NCI-H774 (cell line): ENCODE results near the gene RPL19.
"Not testable (repeated sequence)": the region's sequence is repeated elsewhere in the genome, so short reads cannot be mapped to it uniquely, and the experiment has no call there.

ENCODE experiments used
- DNase-seq: peaks from one replicate; lab custom pipeline; 2025; lab: John Stamatoyannopoulos, UW

RPL19 gene

DNA sequence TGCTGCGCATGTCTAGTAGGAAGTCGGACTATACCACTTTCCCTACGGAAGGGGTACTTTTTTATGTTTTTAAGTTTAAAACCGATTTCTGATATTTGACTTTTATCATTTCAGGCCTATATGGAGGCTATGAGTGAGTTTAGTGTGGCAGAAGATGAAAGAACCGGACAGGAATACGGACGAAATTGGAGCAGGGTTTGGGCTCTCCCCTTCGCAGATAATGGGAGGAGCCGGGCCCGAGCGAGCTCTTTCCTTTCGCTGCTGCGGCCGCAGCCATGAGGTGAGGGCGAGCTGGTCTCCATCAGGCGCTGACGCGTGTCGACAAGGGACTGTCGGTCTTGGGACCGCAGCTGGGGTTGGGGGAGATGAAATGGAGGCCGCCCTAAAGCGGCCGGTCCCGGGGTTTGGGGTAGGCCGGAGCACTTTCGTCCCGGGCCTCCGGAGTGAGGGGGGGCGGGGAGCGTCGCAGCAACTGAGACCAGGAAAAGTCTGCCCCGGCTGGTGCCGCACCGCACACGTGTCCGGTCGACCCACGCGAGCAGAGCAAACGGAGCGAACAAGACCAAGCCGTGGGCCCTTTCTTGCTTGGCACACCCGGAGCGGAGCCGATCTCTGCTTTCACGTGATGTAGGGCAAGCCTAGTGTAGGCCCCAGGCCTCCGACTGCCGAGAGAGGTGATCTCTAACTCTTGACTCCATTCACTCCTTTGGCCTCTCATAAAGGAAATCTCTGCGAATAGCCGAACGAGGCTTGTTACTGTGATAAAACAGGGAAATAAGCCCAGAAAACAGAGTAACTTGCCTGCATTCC, at the start of gene RPL19:
RPL19 (plus strand) TSS at position 214 of the 810 bp plus-strand sequence; CDS start at position 276, 62 bp downstream.
- DNase-seq, result peak; percentile 43

- DNase-seq, result no peak
Observed at GRCh38 chr17:39150795-39151149, 49.3 kb upstream of the RPL19 start.

DNA sequence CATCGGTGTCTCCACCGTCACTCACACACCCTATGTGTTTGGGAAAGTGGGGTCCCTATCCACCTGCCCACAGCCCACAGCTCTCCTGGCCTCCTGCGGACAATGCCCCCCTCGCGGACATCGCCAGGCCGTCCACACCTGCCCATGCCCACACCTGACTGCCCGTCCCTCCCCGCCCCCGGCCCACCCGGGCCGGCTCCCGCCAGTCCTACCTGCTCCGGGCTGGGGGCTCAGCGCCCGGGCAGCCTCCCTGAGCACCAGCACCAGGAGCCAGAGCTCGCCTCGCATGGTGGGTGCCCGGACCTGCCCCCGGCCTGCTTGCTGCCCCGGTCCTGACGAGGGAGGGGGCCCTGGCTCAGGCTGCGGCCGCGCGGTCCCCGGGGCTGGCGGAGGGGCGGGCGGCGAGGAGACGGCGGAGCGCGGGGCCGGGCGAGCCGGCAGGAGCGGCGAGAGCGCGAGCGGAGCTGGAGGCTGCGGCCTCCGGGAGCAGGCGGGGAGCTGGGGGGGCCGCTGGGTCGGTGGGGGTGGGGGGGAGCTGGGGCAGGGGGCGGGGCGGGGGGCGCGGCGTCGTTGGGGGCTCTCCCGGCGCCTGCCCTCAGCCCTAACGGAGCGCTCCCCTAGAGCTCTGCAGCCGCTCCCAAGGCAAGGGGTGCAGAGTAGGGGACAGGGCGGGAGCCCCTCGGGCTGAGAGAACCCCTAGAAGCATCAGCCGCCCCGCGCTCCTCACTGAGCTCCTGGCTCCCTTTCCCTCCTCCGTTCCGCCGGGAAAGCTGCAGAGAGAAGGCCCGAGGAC, 48.7 kb upstream of the RPL19 start, which contains the start of gene PLXDC1:
PLXDC1 (minus strand) TSS at position 488 of the 793 bp plus-strand sequence; CDS start at position 288, 200 bp downstream.
- DNase-seq, result no peak

GRCh38 chr17:39151943-39152818, 47.9 kb upstream of the RPL19 start:
- peak; percentile 36 for DNase-seq

DNA sequence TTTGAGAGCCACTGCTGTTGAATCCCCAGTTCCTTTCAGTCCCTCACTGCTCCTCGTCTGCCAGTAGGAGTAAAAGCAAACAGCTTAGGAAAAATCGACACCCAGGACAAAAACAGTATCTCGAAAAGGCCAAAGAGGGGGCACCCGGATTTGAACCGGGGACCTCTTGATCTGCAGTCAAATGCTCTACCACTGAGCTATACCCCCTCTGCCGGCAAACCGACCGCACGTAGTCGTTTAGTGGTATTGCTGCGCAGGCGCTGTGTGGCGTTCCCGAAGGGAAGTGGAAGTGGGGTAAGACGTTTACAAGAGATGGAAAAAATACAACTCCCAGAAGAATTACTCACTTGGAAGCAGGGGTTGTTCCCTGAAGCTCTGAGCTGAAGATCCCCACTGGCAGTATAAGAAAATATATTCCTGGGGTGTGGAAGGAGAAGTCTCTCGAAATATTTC, 46.5 kb upstream of the RPL19 start:
- peak; percentile 88 for DNase-seq

- no peak for DNase-seq
Observed at GRCh38 chr17:39155654-39156053, 44.4 kb upstream of the RPL19 start.

DNA sequence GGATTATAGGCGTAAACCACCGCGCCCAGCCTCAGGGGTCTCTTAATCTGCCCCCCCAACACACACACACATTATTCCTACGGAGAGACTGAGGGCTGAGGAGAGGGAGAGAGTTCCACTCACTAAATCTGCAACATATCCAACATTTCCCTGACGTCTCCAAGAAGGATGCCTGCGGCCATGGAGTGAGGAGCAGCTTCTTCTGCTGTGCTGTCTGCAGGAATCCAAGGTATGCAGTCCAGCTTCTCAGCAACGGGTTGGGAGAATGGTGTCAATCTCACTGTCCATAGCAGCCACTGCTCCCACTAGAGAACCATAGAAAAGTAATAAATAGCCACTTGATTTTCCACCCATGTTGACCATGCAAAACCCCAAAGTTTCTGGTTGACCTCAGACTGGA, 43.6 kb upstream of the RPL19 start:
- no peak for DNase-seq

DNA sequence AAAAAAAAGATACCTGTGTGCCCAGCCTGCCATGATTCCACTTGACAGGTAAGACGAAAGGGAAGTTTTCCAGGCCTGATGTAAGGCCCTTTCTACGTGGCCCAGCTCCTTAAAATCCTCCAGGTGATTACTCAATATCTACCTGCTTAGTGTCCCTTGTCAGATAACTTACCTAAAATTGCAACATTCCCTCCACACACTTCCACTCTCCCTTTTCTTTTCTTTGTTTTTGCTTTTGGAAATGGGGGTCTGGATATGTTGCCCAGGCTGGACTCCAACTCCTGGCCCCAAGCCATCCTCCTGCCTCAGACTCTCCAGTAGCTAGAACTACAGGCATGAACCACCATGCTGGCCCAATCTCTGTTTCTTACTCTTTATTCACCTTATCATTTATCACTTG, 41.5 kb upstream of the RPL19 start:
- DNase-seq, result no peak

GRCh38 chr17:39161962-39162361, 38.1 kb upstream of the RPL19 start:
- DNase-seq, result no peak

DNA sequence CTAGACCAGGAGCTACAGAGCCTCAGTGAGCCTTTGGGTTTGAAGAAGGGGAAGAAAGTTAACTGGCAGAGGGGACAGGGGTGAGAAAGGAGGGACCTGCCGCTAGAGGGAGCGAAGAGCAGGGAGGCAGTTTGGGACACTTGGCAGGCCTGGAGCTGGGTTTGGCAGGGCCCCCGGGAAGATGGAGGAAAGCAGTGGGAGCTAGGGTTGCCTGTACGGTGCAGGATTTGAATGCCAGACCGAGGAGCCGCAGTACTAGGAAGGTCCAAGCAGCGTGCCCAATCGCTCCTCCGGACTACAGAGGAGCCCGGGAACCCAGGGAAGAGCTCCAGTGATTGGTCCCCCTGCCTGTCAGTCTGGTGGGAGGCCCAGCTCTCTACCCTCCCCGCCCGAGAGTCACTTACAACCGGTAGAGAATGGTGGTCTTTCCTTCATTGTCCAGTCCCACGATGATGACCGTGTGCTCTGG, 35.4 kb upstream of the RPL19 start:
- DNase-seq, result peak; percentile 27

DNA sequence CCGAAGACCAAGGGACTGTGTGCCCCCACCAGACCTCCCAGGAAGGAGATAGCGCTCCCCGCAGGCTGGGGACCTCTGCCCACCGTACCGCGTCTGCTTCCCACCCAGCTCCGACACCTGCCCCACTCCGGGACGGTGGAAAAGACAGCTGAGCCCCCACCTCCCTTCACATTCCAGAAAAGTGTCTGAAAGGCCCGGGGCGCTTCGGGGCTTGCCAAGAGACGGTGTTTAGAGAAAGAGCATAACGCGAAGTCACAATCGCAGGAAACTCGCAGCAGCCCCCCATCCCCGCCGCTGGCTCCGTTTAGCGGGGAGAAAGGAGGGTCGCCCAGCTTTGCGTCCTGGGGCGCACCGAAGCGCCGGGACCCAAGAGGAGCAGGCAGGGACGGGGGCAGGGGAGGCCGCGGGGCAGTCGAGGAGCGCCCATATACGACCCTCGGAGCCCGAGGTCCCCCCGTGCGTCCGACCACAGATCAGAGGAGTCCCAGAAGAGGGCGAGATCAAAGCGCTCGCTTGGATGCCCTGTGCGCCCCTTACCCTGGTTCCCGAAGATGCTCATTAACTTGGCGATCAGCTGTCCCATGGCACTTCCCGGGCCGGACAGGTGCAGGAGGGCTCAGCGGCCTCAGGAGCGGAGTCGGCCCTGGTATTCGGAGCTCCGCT, 34.8 kb upstream of the RPL19 start:
- DNase-seq, result no peak

GRCh38 chr17:39165841-39166349, 34.2 kb upstream of the RPL19 start, which contains the start of gene ARL5C:
ARL5C (minus strand) TSS chr17:39166161; CDS start chr17:39165760, 401 bp downstream.
- DNase-seq, result no peak

DNA sequence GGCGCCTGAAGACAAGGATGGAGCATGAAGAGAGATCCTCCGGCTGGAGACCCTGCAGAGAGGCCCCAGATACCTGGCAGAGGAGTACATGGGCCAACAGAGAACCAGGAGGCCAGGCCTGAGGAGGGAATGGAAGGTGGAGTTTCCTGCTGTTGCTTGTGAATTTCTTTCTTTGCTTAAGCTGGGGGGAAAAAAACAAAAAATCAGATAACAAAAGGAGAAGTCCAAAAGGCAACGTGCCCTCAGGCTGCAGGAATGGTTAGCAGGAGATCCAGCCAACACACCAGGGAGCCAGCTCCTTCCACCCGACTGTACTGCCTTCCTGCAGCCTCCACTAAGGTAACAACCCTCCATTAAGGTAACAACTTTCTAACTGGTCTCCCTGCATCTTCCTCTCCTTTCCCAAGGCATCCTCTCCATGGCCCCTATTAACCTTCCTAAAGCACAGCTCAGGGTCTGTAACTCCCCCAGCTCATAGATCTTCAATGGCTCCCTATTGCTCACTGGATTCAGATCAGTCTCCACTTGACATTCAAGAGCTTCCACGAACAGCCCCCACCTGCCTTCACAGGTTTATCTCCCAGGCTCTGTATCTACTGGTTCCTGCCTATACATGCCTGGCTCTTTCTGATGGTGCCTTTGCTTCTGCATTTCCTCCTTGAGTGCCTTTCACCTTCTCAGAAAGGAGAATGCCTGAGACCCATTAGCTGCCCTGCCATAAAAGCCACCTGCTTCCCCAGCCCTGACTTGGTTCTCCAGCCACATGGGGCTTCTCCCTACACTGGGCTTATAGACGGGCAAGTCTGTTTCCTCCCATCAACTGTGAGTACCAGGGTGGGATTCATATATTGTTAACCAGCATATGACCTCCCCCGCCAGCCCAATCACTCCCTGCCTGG, 33.4 kb upstream of the RPL19 start:
- no peak for DNase-seq

GRCh38 chr17:39167476-39167875, 32.6 kb upstream of the RPL19 start:
- DNase-seq, result no peak

GRCh38 chr17:39168503-39168902, 31.6 kb upstream of the RPL19 start:
- DNase-seq, result not testable (repeated sequence)

- DNase-seq, result no peak
Observed at GRCh38 chr17:39169101-39169500, 31.0 kb upstream of the RPL19 start.

DNA sequence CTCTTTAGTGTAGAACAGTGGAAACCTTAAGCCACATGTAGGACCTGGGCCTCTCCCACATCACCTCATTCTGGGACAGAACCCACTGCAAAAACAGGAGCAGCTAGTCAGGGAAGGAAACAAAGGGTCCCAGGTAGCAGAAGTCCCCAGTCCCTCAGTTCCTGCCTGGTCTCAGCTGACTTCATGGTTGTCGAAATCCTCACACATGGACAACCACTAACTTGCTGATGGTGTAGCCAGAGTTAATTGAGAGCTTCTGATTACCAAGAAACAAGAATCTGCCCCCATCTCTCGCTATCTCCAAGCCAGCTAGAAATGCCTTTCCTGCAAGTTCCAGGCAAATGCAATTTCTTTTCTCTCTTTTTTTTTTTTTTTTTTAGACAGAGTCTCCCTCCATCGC, 30.6 kb upstream of the RPL19 start:
- DNase-seq, result no peak

GRCh38 chr17:39170109-39170508, 30.0 kb upstream of the RPL19 start:
- DNase-seq, result no peak

- DNase-seq, result no peak
Observed at GRCh38 chr17:39170558-39170957, 29.5 kb upstream of the RPL19 start.

- DNase-seq, result no peak
Observed at GRCh38 chr17:39171933-39172332, 28.1 kb upstream of the RPL19 start.
